Endodermal cell (in vitro differentiated cells): ENCODE data around the gene RRM2. TPM values are rescaled to one million over a fixed set of nuclear protein-coding genes. Genes with fewer than 3 reads are reported as not detected.
A peak's percentile ranks its signal among the peaks of the same experiment; 100 is the strongest.

Experiments
- DNase-seq: peaks from one replicate; pipeline ENCODE4 v3.0.0-alpha.2; 2017
- H3K27ac ChIP-seq: 2 replicates; pipeline ENCODE4 v1.5.1; 2013; ENCODE audit warnings: mild to moderate bottlenecking, low read depth, low read length, moderate library complexity
- H3K27me3 ChIP-seq: 2 replicates; pipeline ENCODE4 v1.6.1; 2013; ENCODE audit warnings: mild to moderate bottlenecking, low read length, moderate library complexity; ENCODE audit not compliant: insufficient read depth, control insufficient read depth, poor library complexity, severe bottlenecking
- H3K36me3 ChIP-seq: 2 replicates; pipeline ENCODE4 v1.7.0; 2013; ENCODE audit warnings: mild to moderate bottlenecking, low read length, moderate library complexity; ENCODE audit not compliant: control insufficient read depth, insufficient read depth
- H3K4me1 ChIP-seq: one replicate; pipeline ENCODE4 v1.7.0; 2013; ENCODE audit warnings: low read length; ENCODE audit not compliant: control insufficient read depth, insufficient read depth
- H3K4me3 ChIP-seq: 2 replicates; pipeline ENCODE4 v1.5.1; 2013; ENCODE audit warnings: mild to moderate bottlenecking, low read length, moderate library complexity
- H3K9ac ChIP-seq: 2 replicates; pipeline ENCODE4 v1.6.1; 2013; ENCODE audit warnings: mild to moderate bottlenecking, low read length, moderate library complexity; ENCODE audit not compliant: poor library complexity, severe bottlenecking; ENCODE audit errors: extremely low read depth
- H3K9me3 ChIP-seq: 2 replicates; pipeline ENCODE4 v1.6.1; 2013; ENCODE audit warnings: mild to moderate bottlenecking, low read length, moderate library complexity; ENCODE audit not compliant: control insufficient read depth
- H3K27ac Mint-ChIP-seq: 2 replicates; pipeline ENCODE4 v1.8.0; 2020; ENCODE audit warnings: mixed read lengths
- H3K27me3 Mint-ChIP-seq: 2 replicates; pipeline ENCODE4 v1.8.0; 2021; ENCODE audit warnings: mild to moderate bottlenecking, mixed read lengths; ENCODE audit not compliant: insufficient read depth
- H3K36me3 Mint-ChIP-seq: 2 replicates; pipeline ENCODE4 v1.8.0; 2020; ENCODE audit warnings: low read depth, mixed read lengths
- H3K4me1 Mint-ChIP-seq: 2 replicates; pipeline ENCODE4 v1.8.0; 2020; ENCODE audit warnings: mixed read lengths
- H3K4me3 Mint-ChIP-seq: 2 replicates; pipeline ENCODE4 v1.8.0; 2020; ENCODE audit warnings: mild to moderate bottlenecking, moderate library complexity, mixed read lengths
- H3K9me3 Mint-ChIP-seq: 2 replicates; pipeline ENCODE4 v1.8.0; 2020; ENCODE audit warnings: mild to moderate bottlenecking, mixed read lengths
- CTCF ChIP-seq: fragments of 200-600 bp; sonication (generic); conservative IDR thresholded peaks from 2 replicates; pipeline ENCODE4 v1.5.0; 2021; ENCODE audit warnings: antibody characterized with exemption, mild to moderate bottlenecking
- WGBS, 2 experiments: methylation state at CpG; one replicate each; pipeline versions ENCODE4 v1.1.5 to v1.1.7; 2013; ENCODE audit warnings: missing lambda C conversion rate in 2 of 2, mixed read lengths in 1 of 2; ENCODE audit not compliant: insufficient coverage in 1 of 2, insufficient read length in 1 of 2; 5-methylcytosine and 5-hydroxymethylcytosine counted together
- total RNA-seq, 2 donors: library from RNA; stranded (reverse); fragmentation: NEBNext Ultra II Directional in 1 of 2; extraction: Animal tissue kit (Norgen Biotek cat#: 25700) in 1 of 2; gene quantifications; 2 replicates in 1 of 2; 3 replicates in 1 of 2; pipeline ENCODE4 v1.2.1, GENCODE V29; 2021

RRM2 gene
- total RNA-seq, 2 donors from 2014 or later: 142 to 157 TPM

GRCh38 chr2:10094271-10094814, 28.2 kb upstream of the RRM2 start:
- Histone ChIP-seq H3K4me1 (peaks cover 4% of the 10 kb centered on the region), H3K9me3 (no peaks in the 10 kb centered on the region), H3K27me3 (no peaks in the 10 kb centered on the region), H3K4me3 (no peak overlapping the region), H3K36me3 (no peaks in the 10 kb centered on the region), H3K27ac (no peak overlapping the region), H3K9ac (no peak overlapping the region)
- 89 to 91% methylated on average over 8 to 13 of the region's 13 CpGs for WGBS, 2 experiments
- H3K27me3 Mint-ChIP-seq: peaks cover 15% of the 10 kb centered on the region
- no peak for TF ChIP-seq CTCF
- H3K27ac Mint-ChIP-seq: no peak overlapping the region
- DNase-seq: peak; percentile 62
- H3K9me3 Mint-ChIP-seq: peaks cover 8% of the 10 kb centered on the region
- H3K4me3 Mint-ChIP-seq: no peak overlapping the region
- no peaks in the 10 kb centered on the region for H3K36me3 Mint-ChIP-seq
- peaks cover 11% of the 10 kb centered on the region for H3K4me1 Mint-ChIP-seq

GRCh38 chr2:10095175-10095574, 27.4 kb upstream of the RRM2 start:
- Mint-ChIP-seq H3K4me1 (peaks cover 11% of the 10 kb centered on the region), H3K9me3 (peaks cover 8% of the 10 kb centered on the region)
- 75 to 82% methylated on average over 9 of the region's 9 CpGs for WGBS, 2 experiments

GRCh38 chr2:10096641-10097040, 25.9 kb upstream of the RRM2 start:
- no peaks in the 10 kb centered on the region for H3K9me3 ChIP-seq
- H3K36me3 ChIP-seq: no peaks in the 10 kb centered on the region
- H3K4me1 ChIP-seq: peaks cover 4% of the 10 kb centered on the region
- DNase-seq: no peak
- WGBS, 2 experiments: 87 to 91% methylated on average over 7 to 10 of the region's 10 CpGs
- H3K27me3 ChIP-seq: no peaks in the 10 kb centered on the region
- H3K4me1 Mint-ChIP-seq: peaks cover 11% of the 10 kb centered on the region
- H3K9ac ChIP-seq: no peak overlapping the region
- no peaks in the 10 kb centered on the region for H3K36me3 Mint-ChIP-seq
- no peak for TF ChIP-seq CTCF
- peaks cover 6% of the 10 kb centered on the region for H3K9me3 Mint-ChIP-seq
- H3K4me3 ChIP-seq: no peak overlapping the region
- H3K27me3 Mint-ChIP-seq: peaks cover 11% of the 10 kb centered on the region
- no peak overlapping the region for H3K27ac ChIP-seq
- H3K27ac Mint-ChIP-seq: no peak overlapping the region
- H3K4me3 Mint-ChIP-seq: no peak overlapping the region

More at GRCh38 chr2:10095175-10095574, 27.4 kb upstream of the RRM2 start:
- Histone ChIP-seq H3K4me1 (peaks cover 4% of the 10 kb centered on the region), H3K36me3 (no peaks in the 10 kb centered on the region), H3K4me3 (no peak overlapping the region), H3K27ac (no peak overlapping the region), H3K9ac (no peak overlapping the region), H3K9me3 (no peaks in the 10 kb centered on the region), H3K27me3 (no peaks in the 10 kb centered on the region)
- Mint-ChIP-seq H3K27me3 (peaks cover 15% of the 10 kb centered on the region), H3K27ac (no peak overlapping the region), H3K4me3 (no peak overlapping the region), H3K36me3 (no peaks in the 10 kb centered on the region)
- TF ChIP-seq CTCF: no peak
- no peak for DNase-seq
